Activated T-helper 2 cell treated with anti-CD3 and anti-CD28 coated beads, Interferon-gamma antibody, Interleukin-2, Interleukin-4, amounts not matched to agents 10 μg/mL and 5 μg/mL and 100 μg/mL, durations not matched to agents 14 hours and 24 hours and 36 hours (primary cell): ENCODE measurements around the gene SRSF1. TPM values are rescaled to one million over a fixed set of nuclear protein-coding genes. Genes with fewer than 3 reads are reported as not detected.

Experiments
- DNase-seq: peaks from one replicate; pipeline ENCODE4 v3.0.0; 2021; ENCODE audit warnings: low spot score
- H3K27ac Mint-ChIP-seq: one replicate; pipeline ENCODE4 v1.8.0; 2021; ENCODE audit warnings: mixed read lengths
- H3K27me3 Mint-ChIP-seq: one replicate; pipeline ENCODE4 v1.8.0; 2021; ENCODE audit warnings: low read depth, mixed read lengths
- H3K36me3 Mint-ChIP-seq: one replicate; pipeline ENCODE4 v1.8.0; 2021; ENCODE audit warnings: low read depth, mixed read lengths
- H3K4me1 Mint-ChIP-seq: one replicate; pipeline ENCODE4 v1.8.0; 2021; ENCODE audit warnings: low read depth, mixed read lengths
- H3K4me3 Mint-ChIP-seq: one replicate; pipeline ENCODE4 v1.8.0; 2021; ENCODE audit warnings: low read depth, mild to moderate bottlenecking, moderate library complexity, mixed read lengths
- H3K9me3 Mint-ChIP-seq: one replicate; pipeline ENCODE4 v1.8.0; 2021; ENCODE audit warnings: mixed read lengths
- intact Hi-C: fragments of 100-400 bp; cut with micrococcal nuclease; formaldehyde crosslinking; loops from one replicate; pipeline ENCODE4 v1.15.1; 2023
- total RNA-seq: library from RNA; stranded (reverse); gene quantifications from 2 replicates; pipeline ENCODE4 v1.2.3, GENCODE V29; 2022

Gene SRSF1
- total RNA-seq, 1 donor from 2014 or later, result 450 TPM

- DNase-seq, result no peak
- intact Hi-C loops, result loop anchor here (2.0 to 10.0 kb wide), 3 partner anchors 329 to 1029 kb away; partner anchors contain the start of genes AKAP1 and SCPEP1
- peak overlapping the region; percentile 94 for H3K4me3 Mint-ChIP-seq
- H3K9me3 Mint-ChIP-seq, result no peaks in the 10 kb centered on the region
- H3K4me1 Mint-ChIP-seq, result peaks cover 49% of the 10 kb centered on the region
- H3K27me3 Mint-ChIP-seq, result no peaks in the 10 kb centered on the region
- peaks cover 79% of the 10 kb centered on the region for H3K36me3 Mint-ChIP-seq
- H3K27ac Mint-ChIP-seq, result peak overlapping the region; percentile 99
Observed at GRCh38 chr17:58005728-58006559, 1.1 kb downstream of the SRSF1 start.

GRCh38 chr17:58005031-58005727 is 1.9 kb downstream of the SRSF1 start:
- Mint-ChIP-seq H3K9me3 (no peaks in the 10 kb centered on the region), H3K4me3 (peak overlapping the region; percentile 94), H3K4me1 (peaks cover 52% of the 10 kb centered on the region), H3K36me3 (peaks cover 83% of the 10 kb centered on the region), H3K27me3 (no peaks in the 10 kb centered on the region), H3K27ac (peak overlapping the region; percentile 99)
- no peak for DNase-seq
- intact Hi-C loops, result loop anchor here (5.0 to 10.0 kb wide), 2 partner anchors 330 to 1028 kb away; partner anchors contain the start of gene SCPEP1

GRCh38 chr17:58004060-58004459 is 3.0 kb downstream of the SRSF1 start:
- no peak overlapping the region for H3K27ac Mint-ChIP-seq
- H3K36me3 Mint-ChIP-seq, result peaks cover 89% of the 10 kb centered on the region
- H3K4me3 Mint-ChIP-seq, result peak overlapping the region; percentile 39
- no peak for DNase-seq
- peaks cover 60% of the 10 kb centered on the region for H3K4me1 Mint-ChIP-seq
- H3K27me3 Mint-ChIP-seq, result no peaks in the 10 kb centered on the region
- intact Hi-C loops, result loop anchor here (5.0 to 10.0 kb wide), 2 partner anchors 108 to 331 kb away; no protein-coding TSS in a partner anchor
- H3K9me3 Mint-ChIP-seq, result no peaks in the 10 kb centered on the region

GRCh38 chr17:58002973-58003372 is 4.1 kb downstream of the SRSF1 start:
- Mint-ChIP-seq H3K4me3 (peak overlapping the region; percentile 27), H3K4me1 (peaks cover 59% of the 10 kb centered on the region), H3K27ac (peak overlapping the region; percentile 29), H3K36me3 (peaks cover 92% of the 10 kb centered on the region), H3K27me3 (no peaks in the 10 kb centered on the region), H3K9me3 (no peaks in the 10 kb centered on the region)
- DNase-seq, result no peak
- intact Hi-C loops, result loop anchor here (5.0 to 10.0 kb wide), 2 partner anchors 109 to 332 kb away; no protein-coding TSS in a partner anchor

GRCh38 chr17:58002154-58002948 is 4.7 kb downstream of the SRSF1 start:
- Mint-ChIP-seq H3K27ac (peak overlapping the region; percentile 12), H3K4me1 (peaks cover 57% of the 10 kb centered on the region), H3K4me3 (peak overlapping the region; percentile 26), H3K36me3 (peaks cover 94% of the 10 kb centered on the region), H3K9me3 (no peaks in the 10 kb centered on the region), H3K27me3 (no peaks in the 10 kb centered on the region)
- intact Hi-C loops, result loop anchor here (5.0 to 10.0 kb wide), 2 partner anchors 110 to 332 kb away; no protein-coding TSS in a partner anchor
- no peak for DNase-seq

- intact Hi-C loops, result loop anchor here (5.0 to 10.0 kb wide), 2 partner anchors 111 to 333 kb away; no protein-coding TSS in a partner anchor
- Mint-ChIP-seq H3K27ac (no peak overlapping the region), H3K4me1 (peaks cover 61% of the 10 kb centered on the region), H3K36me3 (peaks cover 97% of the 10 kb centered on the region), H3K27me3 (no peaks in the 10 kb centered on the region), H3K4me3 (no peak overlapping the region), H3K9me3 (no peaks in the 10 kb centered on the region)
- no peak for DNase-seq
Observed at GRCh38 chr17:58001461-58002124, 5.5 kb downstream of the SRSF1 start.

- peak overlapping the region; percentile 28 for H3K27ac Mint-ChIP-seq
- no peaks in the 10 kb centered on the region for H3K27me3 Mint-ChIP-seq
- H3K4me3 Mint-ChIP-seq, result peak overlapping the region; percentile 7
- intact Hi-C loops, result loop anchor here (5.0 to 10.0 kb wide), 4 partner anchors 55 to 335 kb away; no protein-coding TSS in a partner anchor
- no peaks in the 10 kb centered on the region for H3K9me3 Mint-ChIP-seq
- no peak for DNase-seq
- H3K4me1 Mint-ChIP-seq, result peaks cover 55% of the 10 kb centered on the region
- H3K36me3 Mint-ChIP-seq, result peaks cover 89% of the 10 kb centered on the region
Observed at GRCh38 chr17:57999496-58000017, 7.5 kb downstream of the SRSF1 start.

- Mint-ChIP-seq H3K36me3 (peaks cover 84% of the 10 kb centered on the region), H3K9me3 (no peaks in the 10 kb centered on the region)
Observed at GRCh38 chr17:57999010-57999495, 8.0 kb downstream of the SRSF1 start.

GRCh38 chr17:57997085-57997809 is 9.8 kb downstream of the SRSF1 start:
- Mint-ChIP-seq H3K4me3 (no peak overlapping the region), H3K4me1 (peaks cover 53% of the 10 kb centered on the region), H3K9me3 (no peaks in the 10 kb centered on the region), H3K27me3 (no peaks in the 10 kb centered on the region), H3K36me3 (peaks cover 70% of the 10 kb centered on the region), H3K27ac (no peak overlapping the region)
- intact Hi-C loops, result loop anchor here (5.0 to 10.0 kb wide), 2 partner anchors 52 to 90 kb away; no protein-coding TSS in a partner anchor
- no peak for DNase-seq

More at GRCh38 chr17:57999010-57999495, 8.0 kb downstream of the SRSF1 start:
- DNase-seq, result no peak
- Mint-ChIP-seq H3K27me3 (no peaks in the 10 kb centered on the region), H3K4me3 (peak overlapping the region; percentile 7), H3K27ac (no peak overlapping the region), H3K4me1 (peaks cover 57% of the 10 kb centered on the region)
- intact Hi-C loops, result loop anchor here (5.0 to 10.0 kb wide), 2 partner anchors 54 to 88 kb away; no protein-coding TSS in a partner anchor

- H3K27me3 Mint-ChIP-seq, result no peaks in the 10 kb centered on the region
- H3K27ac Mint-ChIP-seq, result peak overlapping the region; percentile 56
- intact Hi-C loops, result loop anchor here (2.0 to 10.0 kb wide), 3 partner anchors 51 to 103 kb away; no protein-coding TSS in a partner anchor
- peaks cover 47% of the 10 kb centered on the region for H3K4me1 Mint-ChIP-seq
- no peak overlapping the region for H3K4me3 Mint-ChIP-seq
- peak; percentile 44 for DNase-seq
- H3K9me3 Mint-ChIP-seq, result no peaks in the 10 kb centered on the region
- peaks cover 51% of the 10 kb centered on the region for H3K36me3 Mint-ChIP-seq
Observed at GRCh38 chr17:57995076-57995956, 11.7 kb downstream of the SRSF1 start.
